HG02623 (cell line): Measurements from ENCODE around the gene SLC4A7.

Source experiments
- ATAC-seq: cut with Tn5 transposase; IDR thresholded peaks from one replicate; pipeline ENCODE4 v1.9.1; 2021; ENCODE audit warnings: moderate library complexity; ENCODE audit not compliant: unreplicated experiment

Gene SLC4A7

GRCh38 chr3:27326629-27327545 is 157.3 kb downstream of the SLC4A7 start:
- no peak for ATAC-seq

- no peak for ATAC-seq
Observed at GRCh38 chr3:27326202-27326601, 158.0 kb downstream of the SLC4A7 start.

GRCh38 chr3:27325419-27325818 is 158.8 kb downstream of the SLC4A7 start:
- ATAC-seq = no peak

- no peak for ATAC-seq
Observed at GRCh38 chr3:27324686-27325085, 159.5 kb downstream of the SLC4A7 start.

GRCh38 chr3:27323087-27323570 is 161.1 kb downstream of the SLC4A7 start:
- ATAC-seq = no peak
